DMS79 treated with DMSO at 0.1 percent for 48 hours (cell line): ENCODE results near the gene PLCL1.

Experiments
- DNase-seq: peaks from one replicate; lab custom pipeline; 2025; lab: John Stamatoyannopoulos, UW

Gene PLCL1

GRCh38 chr2:197804049-197804757 lies at the start of gene PLCL1:
TSS of gene PLCL1 (plus strand) at chr2:197804593.
- peak; percentile 73 for DNase-seq

GRCh38 chr2:197759013-197759412 lies 45.4 kb upstream of the PLCL1 start:
- DNase-seq: no peak

DNA sequence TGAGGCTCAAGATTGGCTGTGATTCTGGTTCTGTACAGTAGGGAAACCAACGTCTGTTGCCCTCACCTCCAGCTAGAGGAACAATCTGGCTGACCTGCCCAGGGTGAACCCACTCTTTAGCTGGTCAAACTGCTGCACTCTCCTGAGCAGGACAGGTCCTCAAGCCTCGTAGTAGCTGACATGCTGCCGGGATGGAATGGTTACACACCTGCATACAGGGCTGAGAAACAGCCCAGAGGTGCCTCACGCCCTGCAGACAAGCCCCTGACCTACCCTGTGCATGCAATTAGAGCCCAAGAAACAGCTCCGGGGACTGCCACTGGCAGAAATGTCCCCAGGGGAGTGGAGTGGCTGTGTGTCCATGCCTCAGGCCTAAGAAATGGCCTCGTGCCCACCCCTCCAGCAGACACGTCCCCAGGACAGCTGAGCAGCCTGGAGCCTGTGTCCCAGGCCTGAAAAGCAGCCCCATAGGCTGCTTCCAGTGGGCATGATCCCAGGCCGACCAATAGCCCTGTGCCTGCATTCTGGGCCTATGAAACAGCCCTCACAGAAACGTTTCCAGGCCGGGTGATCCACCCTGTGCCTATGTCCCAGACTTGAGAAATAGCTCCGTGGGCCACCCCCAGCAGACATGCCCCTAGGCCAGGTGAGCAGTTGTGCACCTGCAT lies 44.6 kb upstream of the PLCL1 start:
- DNase-seq: no peak

- no peak for DNase-seq
Observed at GRCh38 chr2:197760293-197760657, 44.1 kb upstream of the PLCL1 start.

DNA sequence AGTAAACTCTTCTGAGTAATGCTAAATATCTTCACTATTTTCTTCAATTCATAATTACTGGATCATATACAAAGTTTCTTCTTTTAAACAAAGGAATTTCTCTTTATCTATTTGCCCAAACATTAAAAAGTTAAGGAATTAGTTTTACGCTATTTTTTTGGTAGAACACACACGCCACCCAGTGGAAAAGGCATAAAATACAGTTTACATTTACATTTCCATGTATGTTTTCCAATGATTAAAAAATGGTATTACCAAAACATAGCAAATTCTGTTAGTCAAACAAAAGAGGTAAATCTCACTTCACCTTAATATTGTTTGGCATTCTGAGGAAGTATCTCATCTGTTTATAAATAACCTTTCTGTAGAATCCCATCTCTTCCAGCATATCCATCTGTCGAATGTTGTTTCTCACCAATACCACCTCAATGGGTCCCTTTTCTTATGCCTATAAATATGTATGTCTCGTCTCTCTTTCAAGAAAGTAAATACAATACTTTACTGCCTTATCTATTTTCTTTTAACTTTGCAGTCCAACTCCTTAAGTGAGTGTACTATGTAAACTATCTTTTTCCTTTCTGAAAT lies 26.5 kb upstream of the PLCL1 start:
- DNase-seq: peak; percentile 20

DNA sequence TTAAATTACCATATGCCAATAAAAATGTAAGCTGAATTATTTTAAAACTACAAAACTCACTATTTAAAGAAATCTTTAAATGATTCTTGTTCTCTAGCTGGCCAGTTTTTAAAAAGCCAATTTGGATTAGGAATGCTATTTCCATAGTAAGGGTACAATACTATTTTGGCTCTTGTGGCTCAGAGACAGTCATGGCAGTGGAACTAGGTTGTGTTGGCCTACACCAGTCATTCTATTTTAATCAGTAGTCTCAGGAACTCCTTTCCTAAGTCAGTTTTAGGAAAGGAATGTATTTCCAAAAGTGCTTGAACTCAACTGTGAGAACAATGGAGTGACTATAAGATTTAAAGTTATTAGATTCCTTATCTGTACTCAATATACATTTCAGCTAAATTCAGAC lies 25.1 kb upstream of the PLCL1 start:
- no peak for DNase-seq

DNA sequence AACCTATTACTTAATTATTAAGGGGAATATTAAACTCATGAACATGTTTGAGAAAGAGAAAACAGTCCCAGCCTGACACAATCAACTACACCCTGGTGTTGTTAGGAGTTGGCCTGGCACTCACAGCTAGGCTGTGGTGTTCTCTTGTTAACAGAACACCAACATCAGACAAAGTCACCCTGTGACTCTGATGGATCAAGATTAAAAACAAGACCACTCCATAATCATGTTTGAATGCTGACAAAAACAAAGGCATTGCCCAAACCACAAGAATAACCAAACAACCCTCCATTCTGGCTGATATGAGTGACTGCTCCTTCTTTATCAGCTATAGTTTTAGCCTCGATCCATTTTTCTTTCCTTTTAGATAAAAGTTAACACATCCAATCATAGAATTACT lies 22.3 kb upstream of the PLCL1 start:
- DNase-seq: no peak

- no peak for DNase-seq
Observed at GRCh38 chr2:197784956-197785941, 19.1 kb upstream of the PLCL1 start, which contains the start of gene BOLL. TSS of gene BOLL (minus strand) at chr2:197785319. CDS start at chr2:197781850, 3,469 bp downstream.

- DNase-seq: no peak
Observed at GRCh38 chr2:197786010-197786877, 18.1 kb upstream of the PLCL1 start.

GRCh38 chr2:197793456-197793855 lies 10.9 kb upstream of the PLCL1 start:
- DNase-seq: no peak

- no peak for DNase-seq
Observed at GRCh38 chr2:197795277-197795676, 9.1 kb upstream of the PLCL1 start.

DNA sequence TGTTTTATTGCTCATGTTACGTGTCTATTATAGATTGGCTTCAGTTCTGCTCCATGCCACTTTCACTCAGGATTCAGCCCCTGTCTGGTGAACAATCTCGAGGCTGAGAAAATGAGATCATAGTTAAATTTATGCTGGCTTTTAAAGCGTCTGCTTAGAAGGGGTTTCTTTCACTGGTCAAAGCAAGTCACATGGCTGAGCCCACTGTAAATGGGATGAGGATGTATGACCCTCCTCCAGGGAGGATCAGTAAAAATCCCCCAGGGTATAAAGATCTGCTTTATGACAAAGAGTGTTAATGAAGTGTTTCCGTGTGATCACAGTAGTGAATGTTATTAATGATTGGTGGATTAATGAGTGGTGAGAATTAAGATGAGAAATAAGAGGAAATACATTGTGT lies 6.2 kb upstream of the PLCL1 start:
- no peak for DNase-seq

- DNase-seq: no peak
Observed at GRCh38 chr2:197799068-197799467, 5.3 kb upstream of the PLCL1 start.

GRCh38 chr2:197800091-197800490 lies 4.3 kb upstream of the PLCL1 start:
- no peak for DNase-seq

DNA sequence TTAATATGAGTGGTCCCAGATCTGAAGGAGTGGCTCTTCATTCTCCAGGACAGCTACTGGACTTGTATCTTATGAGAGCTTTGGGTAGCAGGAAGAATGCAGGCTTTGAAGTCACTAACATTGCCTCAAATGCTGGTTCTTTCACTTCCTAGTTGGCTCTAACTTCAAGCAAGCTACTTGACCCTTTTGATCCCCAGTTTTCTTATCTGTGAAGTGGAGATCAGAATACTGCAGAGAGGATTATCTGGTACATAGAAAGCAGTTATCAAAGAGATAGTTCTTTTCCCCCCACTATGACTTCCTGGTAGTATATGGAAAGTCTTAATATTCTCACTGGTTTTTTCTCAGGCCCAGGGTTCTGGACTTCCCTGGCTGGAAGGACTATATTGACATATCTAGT lies 3.4 kb upstream of the PLCL1 start:
- no peak for DNase-seq

- DNase-seq: no peak
Observed at GRCh38 chr2:197803033-197803444, 1.4 kb upstream of the PLCL1 start.

- DNase-seq: no peak
Observed at GRCh38 chr2:197804758-197805714, 643 bp downstream of the PLCL1 start.

DNA sequence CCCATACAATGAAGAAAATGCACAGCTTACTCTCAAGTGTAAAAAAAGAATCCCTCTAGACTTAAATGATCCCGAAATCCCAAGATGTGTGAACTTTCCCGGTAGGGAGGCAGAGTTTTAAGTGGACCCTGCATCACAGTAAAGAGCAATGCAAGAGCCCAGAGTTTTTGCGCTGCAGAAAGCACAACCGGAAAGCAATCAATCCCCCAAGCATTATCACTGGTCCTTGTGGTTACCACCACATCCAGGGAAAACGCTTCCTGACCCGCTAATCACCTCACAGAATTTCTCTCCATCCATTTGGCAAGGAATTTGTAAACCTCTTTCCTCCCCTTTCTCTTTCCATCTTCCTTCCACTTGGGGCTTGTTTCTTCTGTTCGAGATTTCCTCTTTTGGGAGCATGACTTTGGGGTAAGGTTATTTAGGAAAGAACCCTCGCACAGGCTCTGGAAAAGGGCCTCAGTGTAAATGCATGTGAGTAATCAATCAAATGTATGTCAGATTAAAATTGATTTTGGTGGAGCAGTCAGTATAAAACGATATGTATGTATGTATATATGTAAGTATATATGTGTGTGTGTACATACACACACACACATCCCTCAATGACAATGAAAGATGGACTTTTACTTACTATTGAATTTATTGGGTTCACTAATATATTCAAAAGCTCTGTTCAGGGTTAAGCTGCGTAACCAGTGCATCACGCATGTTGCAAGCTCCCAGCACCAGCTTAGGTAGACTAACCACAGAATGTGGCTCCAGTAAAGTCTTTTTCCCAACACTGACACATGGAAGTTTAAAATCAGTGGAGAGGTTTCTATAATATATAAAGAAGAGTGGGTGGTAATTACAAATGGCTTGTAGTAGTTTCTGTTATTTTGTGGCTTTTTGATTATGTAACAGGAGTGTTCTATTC lies 1.6 kb downstream of the PLCL1 start:
- DNase-seq: no peak

DNA sequence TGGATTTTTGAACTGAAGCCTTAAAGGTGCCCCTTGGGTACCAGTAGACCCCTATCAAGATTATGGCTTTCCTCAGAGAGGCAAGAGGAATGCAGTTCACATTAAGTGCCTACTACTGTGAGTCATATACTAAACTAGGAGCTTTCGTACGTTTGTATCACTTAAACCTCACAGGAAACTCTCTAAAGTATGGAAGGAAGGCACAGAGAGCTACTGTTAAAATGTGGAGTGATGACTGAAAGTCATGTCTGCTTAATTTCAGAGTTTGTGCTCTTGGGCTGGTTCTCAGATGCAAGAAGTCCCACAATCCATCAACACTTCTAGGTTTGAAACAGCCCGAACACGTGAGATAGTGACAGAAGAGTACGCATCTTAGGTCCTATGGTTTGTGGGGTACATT lies 4.7 kb downstream of the PLCL1 start:
- DNase-seq: no peak
